GM19328 (cell line): Measurements from ENCODE around the gene IMPDH1.

ENCODE experiments used
- ATAC-seq: cut with Tn5 transposase; IDR thresholded peaks from one replicate; pipeline ENCODE4 v1.9.1; 2021; ENCODE audit warnings: mild to moderate bottlenecking, moderate library complexity; ENCODE audit not compliant: unreplicated experiment

The IMPDH1 gene

DNA sequence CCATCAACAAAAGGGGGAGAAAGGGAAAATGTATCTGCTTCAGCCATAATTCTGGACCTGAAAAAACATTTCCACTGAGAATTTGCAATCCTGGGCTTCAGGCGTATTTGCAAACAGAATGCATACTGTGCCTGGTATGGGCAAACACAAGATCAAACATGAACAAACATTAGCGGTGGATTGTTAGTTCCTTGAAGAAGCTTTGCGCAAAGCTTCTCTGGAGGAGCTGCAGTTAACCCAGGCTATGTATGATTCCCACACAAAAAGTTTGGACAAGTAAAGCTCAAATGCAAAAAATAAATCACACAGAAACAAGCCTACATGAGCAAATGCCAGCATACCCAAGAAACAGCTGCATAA lies 25.5 kb upstream of the IMPDH1 start:
- ATAC-seq = no peak

DNA sequence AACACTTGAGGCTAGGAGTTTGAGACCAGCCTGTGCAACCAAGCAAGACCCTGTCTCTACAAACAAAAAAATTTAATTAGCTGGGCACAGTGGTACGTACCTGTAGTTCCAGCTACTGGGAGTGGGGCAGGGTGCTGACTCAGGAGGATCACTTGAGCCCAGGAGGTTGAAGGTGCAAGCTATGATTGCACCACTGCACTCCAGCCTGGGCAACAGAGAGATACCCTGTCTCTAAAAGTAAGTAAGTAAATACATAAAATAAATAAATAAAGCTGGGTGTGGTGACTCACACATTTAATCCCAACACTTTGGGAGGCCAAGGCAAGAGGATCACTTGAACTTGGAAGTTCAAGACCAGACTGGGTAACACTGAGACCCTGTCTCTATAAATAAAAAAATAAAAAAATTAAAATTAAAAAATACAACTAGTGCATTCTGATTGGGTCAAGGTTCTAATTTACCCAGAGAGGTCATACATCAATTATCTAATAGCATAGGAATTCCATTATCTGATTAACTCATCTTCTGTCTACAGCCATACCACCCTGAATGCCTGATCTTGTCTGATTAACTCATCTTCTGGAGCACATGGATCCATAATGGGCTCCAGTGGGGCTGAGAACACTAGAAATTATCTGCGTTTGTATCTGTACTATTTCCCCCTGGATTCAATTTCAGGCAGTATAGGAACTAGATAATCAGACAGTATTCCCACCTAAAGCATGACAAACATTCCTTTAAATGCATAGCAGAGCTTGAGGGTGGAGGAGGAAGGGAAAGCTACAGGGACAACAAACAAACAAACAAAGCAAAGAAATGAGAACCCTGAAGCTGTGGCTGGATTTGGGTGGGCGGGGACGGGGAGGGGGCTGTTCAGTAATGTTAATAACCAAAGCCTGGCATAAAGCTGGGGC lies 24.9 kb upstream of the IMPDH1 start:
- ATAC-seq = no peak

DNA sequence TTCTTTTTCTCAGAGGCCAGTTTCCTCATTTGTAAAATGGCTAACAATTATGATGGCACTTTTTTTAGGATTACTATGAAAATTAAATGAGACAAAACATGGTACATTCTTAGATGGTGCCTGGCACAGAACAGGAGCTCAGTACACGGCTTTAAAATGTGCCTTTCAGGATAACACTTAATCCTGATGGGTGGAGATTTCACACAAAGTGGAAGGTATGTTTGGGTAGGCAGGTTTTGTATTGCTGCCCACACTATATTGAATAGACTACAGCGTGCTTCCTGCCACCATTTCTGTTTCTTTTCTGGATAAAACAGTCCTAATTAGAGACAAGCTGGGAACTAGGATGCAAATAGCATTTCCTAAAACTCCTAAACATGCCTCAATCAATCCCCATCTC lies 22.0 kb upstream of the IMPDH1 start:
- no peak for ATAC-seq

DNA sequence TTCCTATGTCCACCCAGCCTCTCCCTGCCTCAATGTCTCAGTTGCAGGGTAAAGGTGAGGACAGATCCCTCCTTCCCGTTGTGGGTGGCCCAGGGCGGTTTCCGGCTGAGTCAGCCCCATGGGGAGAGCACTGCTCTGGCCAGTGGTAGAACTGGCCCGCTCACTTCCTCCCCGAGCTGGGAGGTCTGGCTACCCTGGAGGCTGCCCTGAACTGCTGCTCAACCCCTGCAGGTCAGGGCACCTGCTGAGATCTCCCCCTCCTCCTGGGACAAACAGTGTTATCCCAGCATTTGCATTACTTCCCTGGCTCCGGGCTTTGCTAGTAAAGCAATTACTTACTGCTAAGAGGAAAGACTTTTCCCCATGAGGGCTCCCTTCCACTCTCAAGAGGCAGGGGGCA lies 21.4 kb upstream of the IMPDH1 start:
- ATAC-seq = no peak

DNA sequence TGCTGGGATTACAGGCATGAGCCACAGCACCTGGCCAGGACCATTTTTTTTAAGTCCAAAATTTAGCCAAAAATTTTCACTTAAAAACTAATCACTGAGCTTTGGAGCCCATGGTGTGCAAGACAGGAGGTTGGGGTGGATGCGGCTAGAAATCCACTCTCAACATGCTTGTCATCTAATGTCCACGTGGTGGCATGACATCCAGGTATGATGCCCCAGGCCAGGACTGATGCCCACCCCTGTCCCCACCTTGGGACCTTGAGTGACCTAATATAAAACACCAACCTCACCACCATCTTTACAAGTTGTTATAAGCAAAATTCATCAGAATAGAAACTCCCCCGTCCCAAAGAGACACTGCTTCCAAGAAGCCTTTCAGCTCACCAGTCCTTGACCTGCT lies 20.4 kb upstream of the IMPDH1 start:
- ATAC-seq = no peak

DNA sequence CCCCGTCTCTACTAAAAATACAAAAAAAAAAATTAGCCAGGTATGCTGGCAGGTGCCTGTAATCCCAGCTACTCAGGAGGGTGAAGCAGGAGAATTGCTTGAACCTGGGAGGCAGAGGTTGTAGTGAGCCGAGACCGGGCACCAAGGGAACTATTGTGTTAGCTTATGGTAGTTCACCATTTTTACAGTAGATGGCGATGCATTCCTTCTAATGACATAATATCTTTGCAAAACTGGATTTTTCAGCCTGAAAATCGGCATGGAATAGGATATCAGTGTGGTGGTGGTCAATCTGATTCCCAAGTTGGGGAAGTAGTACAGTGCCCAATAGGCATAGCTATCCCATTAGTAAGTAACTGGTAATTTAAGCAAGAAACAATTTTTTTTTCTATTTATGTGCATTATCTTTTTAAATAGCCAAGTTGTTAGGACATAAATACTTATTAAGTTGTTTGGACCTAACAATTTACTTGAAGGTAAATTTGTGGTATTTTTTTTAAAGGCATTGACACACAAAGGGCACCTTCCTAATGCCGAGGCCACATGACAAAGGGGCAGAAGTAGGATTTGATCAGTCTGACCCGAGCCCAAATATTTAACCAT lies 17.6 kb upstream of the IMPDH1 start:
- ATAC-seq = no peak

DNA sequence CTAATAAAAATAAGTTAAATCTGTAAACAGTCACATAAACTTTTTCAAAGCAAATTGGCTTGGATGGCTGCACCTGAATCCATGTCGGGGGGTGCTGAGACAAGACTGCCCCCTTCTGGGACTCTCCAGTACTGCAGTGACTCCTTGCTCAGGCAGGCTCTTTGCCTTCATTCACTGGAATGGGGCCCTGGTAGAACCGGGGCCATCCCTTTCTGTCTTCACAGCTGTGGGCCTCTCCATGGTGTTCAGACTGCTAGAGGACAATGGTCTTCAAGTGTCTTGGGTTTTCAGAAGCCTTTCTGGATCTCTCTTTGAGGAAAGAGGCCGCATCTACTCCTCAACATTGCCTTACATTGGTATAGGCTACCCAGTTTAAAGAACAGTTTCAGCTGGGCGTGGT lies 16.1 kb upstream of the IMPDH1 start:
- ATAC-seq = no peak

DNA sequence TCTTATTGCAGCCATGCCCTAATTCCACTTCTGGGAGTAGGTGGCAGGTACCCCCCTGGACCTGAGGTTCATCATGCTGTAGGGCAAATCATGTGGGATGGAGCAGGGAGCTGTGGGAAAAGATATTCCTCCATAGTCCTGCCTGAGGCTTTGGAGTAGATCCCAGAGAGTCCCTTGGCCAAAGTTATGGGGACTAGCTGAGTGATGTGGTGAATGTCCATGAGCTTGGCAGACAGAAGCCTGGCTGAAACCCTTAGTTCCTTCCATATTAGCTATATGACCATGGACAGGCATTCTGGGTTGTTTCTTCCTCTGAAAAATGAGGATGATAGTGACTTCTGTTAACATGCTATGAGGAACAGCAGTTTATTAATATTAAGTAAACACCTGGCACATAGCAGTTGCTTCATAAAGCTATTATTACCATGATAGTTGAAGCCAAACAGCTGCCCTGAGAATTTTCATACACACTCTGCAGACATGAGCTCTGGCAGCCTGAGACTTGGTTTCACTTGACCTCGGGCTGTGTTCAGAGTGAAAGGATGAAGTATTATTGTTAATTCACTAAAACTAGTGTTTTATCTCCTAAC lies 15.0 kb upstream of the IMPDH1 start:
- no peak for ATAC-seq

DNA sequence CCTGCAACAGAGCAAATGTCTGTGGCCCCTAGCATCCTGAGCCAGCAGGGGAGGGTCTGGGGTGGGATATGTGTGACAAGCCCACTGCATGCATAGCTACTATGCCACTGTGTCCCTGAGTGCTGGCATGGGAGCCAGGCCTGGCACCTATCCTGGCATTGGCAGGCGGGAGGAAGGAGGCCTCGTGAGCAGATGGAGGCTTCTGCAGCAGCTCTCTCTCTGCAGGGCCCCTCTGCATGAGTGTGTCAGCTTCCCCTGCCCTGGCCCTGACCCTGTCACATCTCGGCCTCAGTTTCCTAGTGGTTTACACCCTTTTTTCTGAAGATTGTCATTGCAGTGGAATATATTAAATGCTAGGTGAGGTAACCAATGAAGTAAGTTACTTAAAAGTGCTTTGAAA lies 13.1 kb upstream of the IMPDH1 start:
- ATAC-seq = no peak

DNA sequence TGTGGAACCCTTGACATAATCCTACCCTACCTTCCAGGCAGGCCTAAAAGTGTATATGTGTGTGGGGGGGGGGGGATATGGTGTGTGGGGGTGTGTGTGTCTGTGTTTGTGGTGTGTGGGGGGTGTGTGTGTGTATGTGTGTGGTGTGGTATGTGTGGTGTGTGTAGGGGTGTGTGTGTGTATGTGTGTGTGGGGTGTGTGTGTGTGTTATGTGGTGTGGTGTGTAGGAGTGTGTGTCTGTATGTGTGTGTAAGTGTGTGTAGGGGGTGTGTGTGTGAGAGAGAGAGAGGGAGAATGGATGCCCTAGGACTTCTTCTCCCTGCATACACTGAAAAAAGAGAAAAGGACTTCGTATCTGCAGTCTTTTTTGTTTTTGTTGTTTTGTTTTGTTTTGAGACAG lies 12.3 kb upstream of the IMPDH1 start:
- no peak for ATAC-seq

DNA sequence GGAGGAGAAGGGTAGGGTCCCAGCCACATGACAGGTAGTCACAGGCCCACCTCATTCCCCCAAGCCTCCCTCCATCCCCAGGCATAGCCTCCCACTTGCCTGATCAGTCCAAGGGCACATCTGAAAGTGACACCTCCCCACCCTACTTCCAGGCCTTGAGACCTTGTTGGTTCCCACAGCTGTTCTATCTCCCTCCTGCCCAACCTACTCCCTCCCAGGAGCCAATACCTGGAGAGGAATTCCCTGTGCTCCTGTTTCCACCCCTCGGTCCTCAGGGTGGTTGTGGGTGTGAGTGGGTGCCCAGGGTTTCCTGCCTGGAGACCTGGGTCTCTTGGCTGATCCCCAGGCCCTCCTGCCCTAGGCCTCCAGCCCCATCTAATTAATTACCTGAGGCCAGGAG lies 11.6 kb upstream of the IMPDH1 start:
- no peak for ATAC-seq

DNA sequence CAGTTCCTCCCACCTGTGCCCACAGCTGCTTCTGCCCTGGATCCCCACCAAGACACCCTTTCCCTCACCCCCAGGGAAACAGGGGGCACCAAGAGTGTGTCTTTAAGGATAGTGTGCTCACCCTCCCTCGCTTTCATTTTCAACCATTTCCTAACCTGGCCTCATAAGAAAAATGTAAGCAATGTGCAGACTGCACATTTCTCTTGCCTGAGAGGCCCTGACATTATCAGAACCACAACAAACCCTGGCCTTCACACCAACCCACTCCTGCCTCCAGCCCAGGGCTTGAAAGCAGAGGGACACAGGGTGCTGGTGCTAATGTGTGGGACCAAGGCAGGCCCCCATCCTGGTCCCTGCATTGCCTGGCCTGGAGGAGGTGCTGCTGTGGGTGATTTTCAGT lies 11.0 kb upstream of the IMPDH1 start:
- no peak for ATAC-seq

DNA sequence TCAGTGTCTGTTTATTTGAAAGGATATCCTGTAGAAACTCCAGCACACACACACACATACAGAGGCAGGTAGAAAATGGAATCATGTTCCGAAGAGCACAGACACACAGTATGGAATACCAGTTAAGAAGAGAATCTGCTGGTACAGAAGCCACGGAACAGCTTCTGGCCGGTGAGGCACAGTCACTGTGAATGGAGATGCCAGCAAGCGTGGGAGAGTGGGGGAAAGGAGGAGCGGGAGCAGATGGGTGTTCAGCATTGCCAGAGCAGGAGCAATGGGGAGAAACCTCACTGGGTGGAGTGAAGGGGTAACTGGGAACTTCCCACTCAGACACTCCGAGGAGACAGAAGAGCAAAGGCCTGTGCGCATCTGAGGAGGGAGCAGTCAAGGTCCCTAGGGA lies 9.5 kb upstream of the IMPDH1 start:
- no peak for ATAC-seq

DNA sequence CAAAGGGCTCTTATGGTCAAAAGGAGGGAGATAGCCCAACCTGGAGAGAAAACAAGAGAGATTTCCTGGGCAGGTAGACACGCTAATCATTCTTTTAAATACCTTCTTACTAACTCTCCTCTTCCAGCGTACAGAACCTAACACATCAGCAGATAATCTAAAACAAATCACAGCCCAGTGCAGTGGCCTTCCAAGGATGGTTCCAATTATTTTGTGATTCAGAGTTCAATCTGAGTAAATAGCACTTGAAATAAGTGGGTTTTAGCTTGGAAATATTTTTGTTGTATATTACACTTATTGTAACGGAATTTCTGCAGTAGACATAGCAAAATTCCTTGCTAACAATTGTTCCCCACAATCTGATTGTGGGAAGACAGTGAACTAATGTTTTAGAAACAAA lies 7.3 kb upstream of the IMPDH1 start:
- no peak for ATAC-seq

DNA sequence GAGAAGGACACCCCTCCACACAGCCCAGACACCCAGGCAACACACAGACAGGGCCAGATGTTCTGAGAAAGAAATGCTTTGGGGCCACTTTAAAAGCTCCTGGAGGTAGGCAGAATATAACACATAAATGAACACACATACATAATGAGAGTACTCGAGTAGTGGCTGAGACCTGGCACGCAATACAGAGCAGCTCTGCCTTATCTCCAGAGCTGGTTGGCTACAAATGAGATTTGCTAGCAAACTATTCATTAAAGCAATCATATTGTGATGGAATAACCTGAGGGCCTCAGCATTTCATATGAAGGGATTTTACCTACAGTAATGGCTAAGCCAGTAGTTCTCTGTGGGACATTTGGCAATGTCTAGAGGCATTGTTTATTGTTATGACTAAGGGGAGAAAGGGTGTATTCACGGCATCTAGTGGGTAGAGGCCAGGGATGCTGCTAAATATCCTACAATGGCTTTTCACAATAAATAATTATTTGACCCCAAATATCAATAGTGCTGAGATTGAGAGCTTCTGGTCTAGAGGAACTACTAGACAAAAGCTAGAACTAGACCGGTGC lies 5.5 kb upstream of the IMPDH1 start:
- ATAC-seq = no peak

DNA sequence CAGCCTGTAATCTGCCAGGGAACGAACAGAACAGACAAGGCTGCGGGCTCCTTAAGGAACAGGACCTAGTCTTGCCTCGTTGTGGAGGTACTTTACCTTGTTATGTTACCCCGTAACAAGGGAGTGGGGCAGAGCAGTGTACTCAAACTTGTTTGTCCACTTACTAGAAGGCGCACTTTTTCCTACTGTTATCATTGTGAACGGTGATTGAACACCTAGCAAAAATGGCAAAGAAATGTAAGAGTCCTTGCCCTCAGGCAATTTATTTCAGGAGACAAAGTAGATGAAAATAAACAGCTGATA lies 620 bp upstream of the IMPDH1 start:
- ATAC-seq = no peak

DNA sequence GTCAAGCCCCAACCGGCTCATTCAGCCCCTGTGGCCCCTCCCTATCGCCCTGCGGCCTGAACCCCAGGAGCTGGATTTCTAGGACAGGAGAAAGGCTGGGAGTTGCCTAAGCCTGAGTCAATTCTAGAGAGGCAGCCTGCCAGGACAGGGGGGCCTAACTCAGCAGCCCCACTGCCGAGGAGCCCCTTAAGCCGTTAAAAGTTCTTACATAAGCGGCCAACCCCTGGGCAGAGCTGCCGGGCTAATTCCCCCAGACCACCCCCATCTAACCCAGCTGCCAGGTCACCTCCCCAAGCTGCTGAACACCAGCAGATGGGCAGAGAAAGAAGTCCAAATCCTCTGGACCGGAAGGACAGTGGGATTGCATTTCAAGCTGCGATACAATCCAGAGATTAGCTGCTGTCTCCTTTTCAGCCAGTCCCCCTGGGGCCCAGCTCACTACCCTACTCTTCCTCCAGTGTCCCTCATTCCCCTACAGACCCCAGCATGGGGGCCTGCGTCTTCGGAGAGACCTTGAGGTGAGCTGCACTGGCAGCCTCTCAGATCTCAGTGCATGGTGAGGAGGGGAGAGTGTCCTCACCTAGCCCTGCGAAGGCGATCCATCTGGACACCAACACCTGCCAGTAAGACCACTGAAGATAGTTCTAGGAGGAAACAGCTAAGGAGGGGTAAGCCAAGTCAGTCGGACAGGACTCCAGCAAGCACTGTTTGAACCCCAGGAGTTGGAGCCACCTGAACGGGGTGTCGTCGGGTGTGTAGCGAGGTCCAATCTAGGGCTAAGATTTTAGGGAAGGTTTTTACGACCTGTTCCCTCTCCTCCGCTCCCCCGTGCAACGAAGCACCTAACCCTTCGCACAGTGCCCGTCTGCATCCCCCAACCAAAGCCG lies 830 bp downstream of the IMPDH1 start:
- no peak for ATAC-seq

DNA sequence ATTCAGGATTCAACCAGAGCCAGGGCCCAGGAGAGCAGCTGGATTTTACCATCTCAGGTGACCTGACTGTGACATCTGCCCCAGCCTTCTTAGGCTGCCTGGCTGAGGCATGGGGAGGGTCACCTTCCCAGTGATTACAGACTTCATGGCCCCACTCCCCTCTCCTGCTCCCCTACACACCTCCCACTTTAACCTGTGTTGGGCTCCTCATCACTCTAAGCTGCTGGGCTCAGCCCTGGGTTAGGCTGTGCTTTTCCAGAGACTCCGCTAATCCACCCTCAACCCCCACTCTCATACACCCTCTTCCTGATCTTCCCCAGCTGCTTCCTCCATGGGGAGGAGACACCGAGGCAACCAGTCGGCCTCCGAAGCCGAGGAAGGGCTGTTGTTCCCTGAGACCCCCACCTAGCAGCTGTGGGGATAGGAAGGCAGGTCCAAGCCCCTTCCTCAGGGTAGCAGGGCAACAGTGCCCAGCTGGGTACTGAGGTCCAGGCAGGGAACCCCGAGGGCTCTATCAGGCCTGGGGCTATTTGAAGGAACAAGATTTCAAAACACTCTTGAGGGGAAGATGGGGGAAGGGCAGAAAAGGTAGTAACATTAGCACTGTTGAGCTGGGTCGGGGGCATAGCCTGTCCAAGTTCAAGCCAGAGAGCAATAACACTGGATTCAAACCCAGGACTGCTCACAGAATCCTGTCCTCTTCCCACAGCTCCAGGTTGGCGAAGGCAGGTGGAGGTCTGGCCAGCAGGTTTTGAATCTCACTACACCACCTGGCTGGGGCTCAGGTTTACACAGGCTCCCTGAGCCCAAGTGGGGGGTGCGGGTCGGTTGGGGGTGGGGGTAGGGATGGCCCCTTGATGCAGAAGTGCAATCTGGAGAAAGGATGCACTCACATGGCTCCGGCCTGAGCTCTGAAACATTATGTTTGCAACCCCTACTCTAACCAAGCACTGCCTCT lies 1.8 kb downstream of the IMPDH1 start:
- no peak for ATAC-seq

DNA sequence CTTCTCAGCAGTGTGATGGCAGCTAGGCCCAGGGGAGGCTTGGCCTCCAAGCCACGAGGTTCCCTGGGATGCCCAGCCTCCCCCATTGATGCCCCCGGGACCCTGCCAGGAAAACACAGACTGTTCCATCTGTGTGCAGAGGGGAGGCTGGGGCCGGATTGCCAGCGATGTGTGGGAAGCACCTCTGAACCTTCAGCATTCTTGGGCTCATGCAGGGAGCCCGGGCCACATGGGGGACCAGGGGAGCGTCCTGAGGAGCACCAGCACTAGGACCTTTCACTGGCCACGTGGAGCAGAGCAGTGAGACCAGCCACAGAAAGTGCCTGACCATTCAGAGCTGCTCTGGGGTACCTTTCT lies 2.6 kb downstream of the IMPDH1 start:
- ATAC-seq = no peak
